ENCODE results near the gene DNAJA3.

DNA sequence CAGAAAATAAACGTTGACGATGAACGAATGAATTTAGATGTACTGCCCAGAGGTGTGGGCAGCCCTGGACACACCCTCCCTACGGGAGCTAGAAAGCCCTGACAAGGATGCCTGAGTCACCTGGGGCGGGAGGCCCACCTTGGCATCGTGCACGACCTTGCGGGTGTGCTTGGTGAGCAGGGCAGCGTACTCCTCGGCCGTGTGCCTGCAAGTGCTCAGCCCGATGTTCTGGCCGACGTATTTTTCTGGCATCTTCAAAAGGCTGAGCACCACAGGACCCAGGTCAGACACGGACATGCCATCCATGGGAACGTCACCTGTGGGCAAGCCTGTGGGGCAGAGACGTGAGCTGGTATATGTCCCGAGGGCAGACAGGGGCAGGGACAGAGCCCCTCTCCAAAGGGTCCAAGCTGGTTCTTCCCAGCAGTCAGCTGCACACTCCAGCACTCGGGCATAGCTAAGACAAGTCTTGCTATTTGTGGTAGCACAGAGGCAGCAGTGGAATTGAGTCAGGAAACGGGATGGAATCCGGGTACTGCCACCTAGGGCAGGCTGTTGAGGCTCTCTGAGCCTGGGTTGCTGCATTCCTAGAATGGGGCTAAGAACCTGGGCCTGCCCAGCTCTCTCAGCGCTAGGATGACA is 38.0 kb downstream of the DNAJA3 start:
- TF ChIP-seq, protein P1, sequence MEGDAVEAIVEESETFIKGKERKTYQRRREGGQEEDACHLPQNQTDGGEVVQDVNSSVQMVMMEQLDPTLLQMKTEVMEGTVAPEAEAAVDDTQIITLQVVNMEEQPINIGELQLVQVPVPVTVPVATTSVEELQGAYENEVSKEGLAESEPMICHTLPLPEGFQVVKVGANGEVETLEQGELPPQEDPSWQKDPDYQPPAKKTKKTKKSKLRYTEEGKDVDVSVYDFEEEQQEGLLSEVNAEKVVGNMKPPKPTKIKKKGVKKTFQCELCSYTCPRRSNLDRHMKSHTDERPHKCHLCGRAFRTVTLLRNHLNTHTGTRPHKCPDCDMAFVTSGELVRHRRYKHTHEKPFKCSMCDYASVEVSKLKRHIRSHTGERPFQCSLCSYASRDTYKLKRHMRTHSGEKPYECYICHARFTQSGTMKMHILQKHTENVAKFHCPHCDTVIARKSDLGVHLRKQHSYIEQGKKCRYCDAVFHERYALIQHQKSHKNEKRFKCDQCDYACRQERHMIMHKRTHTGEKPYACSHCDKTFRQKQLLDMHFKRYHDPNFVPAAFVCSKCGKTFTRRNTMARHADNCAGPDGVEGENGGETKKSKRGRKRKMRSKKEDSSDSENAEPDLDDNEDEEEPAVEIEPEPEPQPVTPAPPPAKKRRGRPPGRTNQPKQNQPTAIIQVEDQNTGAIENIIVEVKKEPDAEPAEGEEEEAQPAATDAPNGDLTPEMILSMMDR (IDR thresholded peaks at IDR 0.05): no peak
- TF ChIP-seq POLR2A (IDR thresholded peaks at IDR 0.05): no peak

Data from adrenal gland (tissue), 5 donors.